HEK293 (cell line): ENCODE measurements around the gene NXT1.

Experiments used
- FEZF1 ChIP-seq: fragments of 450-650 bp; formaldehyde crosslinking; IDR thresholded peaks from 2 replicates; pipeline ENCODE4 v1.5.1; 2016; ENCODE audit warnings: missing biosample characterization, missing genetic modification characterization
- KLF8 ChIP-seq: fragments of 450-650 bp; formaldehyde crosslinking; IDR thresholded peaks from 2 replicates; pipeline ENCODE4 v1.5.1; 2016; ENCODE audit warnings: missing biosample characterization, missing genetic modification characterization
- MYNN ChIP-seq: fragments of 450-650 bp; formaldehyde crosslinking; IDR thresholded peaks from 2 replicates; pipeline ENCODE4 v1.5.1; 2016; ENCODE audit warnings: missing biosample characterization, missing genetic modification characterization, borderline replicate concordance
- REPIN1 ChIP-seq: fragments of 450-650 bp; formaldehyde crosslinking; IDR thresholded peaks from 2 replicates; pipeline ENCODE4 v1.5.1; 2017; ENCODE audit warnings: missing biosample characterization, missing genetic modification characterization, low read depth
- TRIM28 ChIP-seq: IDR thresholded peaks from 2 replicates; pipeline ENCODE4 v1.6.1; 2011; ENCODE audit warnings: low read length, control low read depth, borderline replicate concordance
- ZBTB48 ChIP-seq: fragments of 450-650 bp; formaldehyde crosslinking; IDR thresholded peaks from 2 replicates; pipeline ENCODE4 v1.5.1; 2016; ENCODE audit warnings: missing biosample characterization, missing genetic modification characterization
- ZBTB8A ChIP-seq: fragments of 450-650 bp; formaldehyde crosslinking; IDR thresholded peaks from 2 replicates; pipeline ENCODE4 v1.5.1; 2016; ENCODE audit warnings: missing biosample characterization, missing genetic modification characterization
- ZFP41 ChIP-seq: fragments of 450-650 bp; formaldehyde crosslinking; IDR thresholded peaks from 2 replicates; pipeline ENCODE4 v1.5.1; 2016; ENCODE audit warnings: missing biosample characterization, missing genetic modification characterization, borderline replicate concordance
- ZIC2 ChIP-seq: fragments of 450-650 bp; formaldehyde crosslinking; IDR thresholded peaks from 2 replicates; pipeline ENCODE4 v1.5.1; 2016; ENCODE audit warnings: missing biosample characterization, missing genetic modification characterization
- ZNF112 ChIP-seq: fragments of 450-650 bp; formaldehyde crosslinking; IDR thresholded peaks from 2 replicates; pipeline ENCODE4 v1.5.0; 2017; ENCODE audit warnings: missing biosample characterization, missing genetic modification characterization
- ZNF140 ChIP-seq: fragments of 450-650 bp; formaldehyde crosslinking; IDR thresholded peaks from 2 replicates; pipeline ENCODE4 v1.5.1; 2016; ENCODE audit warnings: missing biosample characterization, missing genetic modification characterization
- ZNF155 ChIP-seq: fragments of 450-650 bp; formaldehyde crosslinking; IDR thresholded peaks from 2 replicates; pipeline ENCODE4 v1.5.1; 2016; ENCODE audit warnings: missing biosample characterization, missing genetic modification characterization
- ZNF157 ChIP-seq: fragments of 450-650 bp; formaldehyde crosslinking; IDR thresholded peaks from 2 replicates; pipeline ENCODE4 v1.5.1; 2016; ENCODE audit warnings: missing biosample characterization, missing genetic modification characterization
- ZNF175 ChIP-seq: fragments of 450-650 bp; formaldehyde crosslinking; IDR thresholded peaks from 2 replicates; pipeline ENCODE4 v1.5.1; 2016; ENCODE audit warnings: missing biosample characterization, missing genetic modification characterization
- ZNF23 ChIP-seq: fragments of 450-650 bp; formaldehyde crosslinking; IDR thresholded peaks from 2 replicates; pipeline ENCODE4 v1.5.1; 2016; ENCODE audit warnings: missing biosample characterization, missing genetic modification characterization, borderline replicate concordance
- ZNF248 ChIP-seq: fragments of 450-650 bp; formaldehyde crosslinking; IDR thresholded peaks from 2 replicates; pipeline ENCODE4 v1.5.1; 2017; ENCODE audit warnings: missing biosample characterization, missing genetic modification characterization
- ZNF274 ChIP-seq, 2 experiments: fragments of 200-500 bp in 1 of 2; fragments of 450-650 bp in 1 of 2; sonication (Bioruptor generic) in 1 of 2; formaldehyde crosslinking in 1 of 2; IDR thresholded peaks; 2 replicates each; pipeline versions ENCODE4 v1.5.1 to v1.6.1; 2014 to 2016; ENCODE audit warnings: borderline replicate concordance in 1 of 2, inconsistent platforms in 1 of 2, low read length in 1 of 2, missing biosample characterization in 1 of 2, missing genetic modification characterization in 1 of 2
- ZNF391 ChIP-seq: fragments of 450-650 bp; formaldehyde crosslinking; IDR thresholded peaks from 2 replicates; pipeline ENCODE4 v1.5.1; 2016; ENCODE audit warnings: low read depth, missing biosample characterization, missing genetic modification characterization, borderline replicate concordance
- ZNF404 ChIP-seq: fragments of 450-650 bp; formaldehyde crosslinking; IDR thresholded peaks from 2 replicates; pipeline ENCODE4 v1.5.1; 2017; ENCODE audit warnings: missing biosample characterization, missing genetic modification characterization
- ZNF416 ChIP-seq: fragments of 450-650 bp; formaldehyde crosslinking; IDR thresholded peaks from 2 replicates; pipeline ENCODE4 v1.5.1; 2016; ENCODE audit warnings: missing biosample characterization, missing genetic modification characterization
- ZNF549 ChIP-seq: fragments of 450-650 bp; IDR thresholded peaks from 2 replicates; pipeline ENCODE4 v1.5.1; 2018; ENCODE audit warnings: missing biosample characterization, missing genetic modification characterization, mild to moderate bottlenecking, inconsistent platforms, moderate library complexity
- ZNF621 ChIP-seq: fragments of 450-650 bp; formaldehyde crosslinking; IDR thresholded peaks from 2 replicates; pipeline ENCODE4 v1.5.1; 2017; ENCODE audit warnings: missing biosample characterization, missing genetic modification characterization
- ZNF624 ChIP-seq: fragments of 450-650 bp; formaldehyde crosslinking; IDR thresholded peaks from 2 replicates; pipeline ENCODE4 v1.5.1; 2017; ENCODE audit warnings: missing biosample characterization, missing genetic modification characterization
- ZNF670 ChIP-seq: fragments of 450-650 bp; formaldehyde crosslinking; IDR thresholded peaks from 2 replicates; pipeline ENCODE4 v1.5.1; 2016; ENCODE audit warnings: missing biosample characterization, missing genetic modification characterization, low read depth
- ZNF707 ChIP-seq: fragments of 450-650 bp; formaldehyde crosslinking; IDR thresholded peaks from 2 replicates; pipeline ENCODE4 v1.5.1; 2016; ENCODE audit warnings: missing biosample characterization, missing genetic modification characterization
- TF ChIP-seq, protein P1 (sequence below): fragments of 450-650 bp; formaldehyde crosslinking; IDR thresholded peaks from 2 replicates; pipeline ENCODE4 v1.5.1; 2016; ENCODE audit warnings: missing biosample characterization, missing genetic modification characterization
- TF ChIP-seq, protein P2 (sequence below): fragments of 450-650 bp; formaldehyde crosslinking; IDR thresholded peaks from 2 replicates; pipeline ENCODE4 v1.5.1; 2016; ENCODE audit warnings: missing biosample characterization, missing genetic modification characterization
- TF ChIP-seq, protein P3 (sequence below): fragments of 450-650 bp; formaldehyde crosslinking; IDR thresholded peaks from 2 replicates; pipeline ENCODE4 v1.5.1; 2017; ENCODE audit warnings: missing biosample characterization, missing genetic modification characterization
- TF ChIP-seq, protein P4 (sequence below): fragments of 450-650 bp; formaldehyde crosslinking; IDR thresholded peaks from 2 replicates; pipeline ENCODE4 v1.5.1; 2016; ENCODE audit warnings: missing biosample characterization, missing genetic modification characterization
- TF ChIP-seq, protein P5 (sequence below): fragments of 450-650 bp; formaldehyde crosslinking; IDR thresholded peaks from 2 replicates; pipeline ENCODE4 v1.5.1; 2017; ENCODE audit warnings: missing biosample characterization, missing genetic modification characterization
- TF ChIP-seq, protein P6 (sequence below): fragments of 450-650 bp; formaldehyde crosslinking; IDR thresholded peaks from 2 replicates; pipeline ENCODE4 v1.5.1; 2016; ENCODE audit warnings: missing biosample characterization, missing genetic modification characterization

Gene NXT1

DNA sequence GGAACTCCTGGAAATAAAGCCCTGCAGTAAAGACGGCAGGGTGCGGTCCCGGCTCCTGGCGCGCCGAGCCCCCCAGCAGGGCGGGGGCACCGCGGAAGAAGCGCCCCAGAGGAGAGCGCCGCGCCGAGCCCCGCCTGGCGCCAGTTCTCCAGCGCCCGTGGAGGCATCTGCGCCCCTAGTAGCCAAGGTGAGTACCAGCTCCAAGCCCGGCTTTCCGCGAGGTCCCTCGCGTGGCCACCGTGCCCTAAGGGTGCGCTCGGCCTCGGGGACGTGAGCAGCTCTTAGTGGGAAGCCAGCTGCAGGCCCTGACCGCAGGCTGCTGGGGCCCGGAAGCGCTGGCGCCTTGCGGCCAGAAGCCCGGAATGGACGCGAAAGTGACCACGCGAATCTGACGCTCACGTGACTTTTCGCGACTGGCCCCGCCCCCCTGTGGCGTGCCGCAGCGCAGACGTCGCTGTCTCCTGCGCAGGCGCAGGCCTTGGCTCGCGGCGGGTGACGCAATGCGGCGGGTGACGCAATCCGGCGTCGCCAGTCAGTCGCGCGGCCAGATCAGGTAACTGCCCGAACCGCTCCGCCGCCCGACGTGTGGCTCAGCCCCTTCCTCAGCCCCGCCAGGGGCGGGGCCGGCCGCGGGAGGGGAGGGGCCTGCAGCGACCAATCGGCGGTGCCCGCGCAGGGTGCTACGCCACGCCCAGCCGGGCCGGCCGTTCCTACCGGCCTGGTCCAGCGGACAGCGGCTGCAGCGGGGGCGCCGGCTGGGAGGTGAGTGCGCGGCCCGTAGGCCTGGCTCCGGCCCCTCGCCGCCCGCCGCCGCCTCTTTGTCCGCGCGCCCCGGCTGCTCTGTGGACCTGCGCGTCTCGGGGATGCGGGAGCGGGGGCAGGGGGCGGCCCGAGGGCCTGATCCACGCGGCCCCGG is 11.1 kb downstream of the NXT1 start, which contains the start of gene GZF1 (continued):
- TF ChIP-seq, protein P1, sequence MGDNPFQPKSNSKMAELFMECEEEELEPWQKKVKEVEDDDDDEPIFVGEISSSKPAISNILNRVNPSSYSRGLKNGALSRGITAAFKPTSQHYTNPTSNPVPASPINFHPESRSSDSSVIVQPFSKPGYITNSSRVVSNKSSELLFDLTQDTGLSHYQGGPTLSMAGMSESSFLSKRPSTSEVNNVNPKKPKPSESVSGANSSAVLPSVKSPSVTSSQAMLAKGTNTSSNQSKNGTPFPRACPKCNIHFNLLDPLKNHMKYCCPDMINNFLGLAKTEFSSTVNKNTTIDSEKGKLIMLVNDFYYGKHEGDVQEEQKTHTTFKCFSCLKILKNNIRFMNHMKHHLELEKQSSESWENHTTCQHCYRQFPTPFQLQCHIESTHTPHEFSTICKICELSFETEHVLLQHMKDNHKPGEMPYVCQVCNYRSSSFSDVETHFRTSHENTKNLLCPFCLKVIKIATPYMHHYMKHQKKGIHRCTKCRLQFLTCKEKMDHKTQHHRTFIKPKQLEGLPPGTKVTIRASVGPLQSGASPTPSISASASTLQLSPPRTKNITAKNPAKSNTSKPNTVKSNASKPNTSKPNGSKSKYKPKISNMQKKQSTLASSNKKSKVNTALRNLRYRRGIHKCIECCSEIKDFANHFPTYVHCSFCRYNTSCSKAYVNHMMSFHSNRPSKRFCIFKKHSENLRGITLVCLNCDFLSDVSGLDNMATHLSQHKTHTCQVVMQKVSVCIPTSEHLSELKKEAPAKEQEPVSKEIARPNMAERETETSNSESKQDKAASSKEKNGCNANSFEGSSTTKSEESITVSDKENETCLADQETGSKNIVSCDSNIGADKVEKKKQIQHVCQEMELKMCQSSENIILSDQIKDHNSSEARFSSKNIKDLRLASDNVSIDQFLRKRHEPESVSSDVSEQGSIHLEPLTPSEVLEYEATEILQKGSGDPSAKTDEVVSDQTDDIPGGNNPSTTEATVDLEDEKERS (tag by site-specific recombination): no peak
- TF ChIP-seq, protein P2, sequence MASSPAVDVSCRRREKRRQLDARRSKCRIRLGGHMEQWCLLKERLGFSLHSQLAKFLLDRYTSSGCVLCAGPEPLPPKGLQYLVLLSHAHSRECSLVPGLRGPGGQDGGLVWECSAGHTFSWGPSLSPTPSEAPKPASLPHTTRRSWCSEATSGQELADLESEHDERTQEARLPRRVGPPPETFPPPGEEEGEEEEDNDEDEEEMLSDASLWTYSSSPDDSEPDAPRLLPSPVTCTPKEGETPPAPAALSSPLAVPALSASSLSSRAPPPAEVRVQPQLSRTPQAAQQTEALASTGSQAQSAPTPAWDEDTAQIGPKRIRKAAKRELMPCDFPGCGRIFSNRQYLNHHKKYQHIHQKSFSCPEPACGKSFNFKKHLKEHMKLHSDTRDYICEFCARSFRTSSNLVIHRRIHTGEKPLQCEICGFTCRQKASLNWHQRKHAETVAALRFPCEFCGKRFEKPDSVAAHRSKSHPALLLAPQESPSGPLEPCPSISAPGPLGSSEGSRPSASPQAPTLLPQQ (tag by site-specific recombination): peak; percentile 86
- no peak for TF ChIP-seq ZNF155 (tag by site-specific recombination)
- no peak for TF ChIP-seq ZNF416
- no peak for TF ChIP-seq ZNF624 (tag by site-specific recombination)
- TF ChIP-seq, protein P3, sequence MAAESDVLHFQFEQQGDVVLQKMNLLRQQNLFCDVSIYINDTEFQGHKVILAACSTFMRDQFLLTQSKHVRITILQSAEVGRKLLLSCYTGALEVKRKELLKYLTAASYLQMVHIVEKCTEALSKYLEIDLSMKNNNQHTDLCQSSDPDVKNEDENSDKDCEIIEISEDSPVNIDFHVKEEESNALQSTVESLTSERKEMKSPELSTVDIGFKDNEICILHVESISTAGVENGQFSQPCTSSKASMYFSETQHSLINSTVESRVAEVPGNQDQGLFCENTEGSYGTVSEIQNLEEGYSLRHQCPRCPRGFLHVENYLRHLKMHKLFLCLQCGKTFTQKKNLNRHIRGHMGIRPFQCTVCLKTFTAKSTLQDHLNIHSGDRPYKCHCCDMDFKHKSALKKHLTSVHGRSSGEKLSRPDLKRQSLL (tag by site-specific recombination): no peak; the same call in 1 of the 2 replicates
- TF ChIP-seq ZIC2 (tag by site-specific recombination): peak; percentile 84
- TF ChIP-seq ZNF404: no peak
- no peak for TF ChIP-seq ZNF670 (tag by site-specific recombination)
- TF ChIP-seq, protein P4, sequence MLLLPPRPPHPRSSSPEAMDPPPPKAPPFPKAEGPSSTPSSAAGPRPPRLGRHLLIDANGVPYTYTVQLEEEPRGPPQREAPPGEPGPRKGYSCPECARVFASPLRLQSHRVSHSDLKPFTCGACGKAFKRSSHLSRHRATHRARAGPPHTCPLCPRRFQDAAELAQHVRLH: no peak
- TF ChIP-seq TRIM28: no peak
- peak; percentile 72; the same call in 1 of the 2 replicates for TF ChIP-seq KLF8
- peak; percentile 100 for TF ChIP-seq ZBTB8A (tag by site-specific recombination)
- TF ChIP-seq ZNF112 (tag by site-specific recombination): no peak
- 0 out of 2 replicates have a peak, but pooled peaks have one; percentile 34 for TF ChIP-seq FEZF1 (tag by site-specific recombination)
- TF ChIP-seq ZNF248: no peak
- TF ChIP-seq ZNF23: no peak
- TF ChIP-seq, protein P5, sequence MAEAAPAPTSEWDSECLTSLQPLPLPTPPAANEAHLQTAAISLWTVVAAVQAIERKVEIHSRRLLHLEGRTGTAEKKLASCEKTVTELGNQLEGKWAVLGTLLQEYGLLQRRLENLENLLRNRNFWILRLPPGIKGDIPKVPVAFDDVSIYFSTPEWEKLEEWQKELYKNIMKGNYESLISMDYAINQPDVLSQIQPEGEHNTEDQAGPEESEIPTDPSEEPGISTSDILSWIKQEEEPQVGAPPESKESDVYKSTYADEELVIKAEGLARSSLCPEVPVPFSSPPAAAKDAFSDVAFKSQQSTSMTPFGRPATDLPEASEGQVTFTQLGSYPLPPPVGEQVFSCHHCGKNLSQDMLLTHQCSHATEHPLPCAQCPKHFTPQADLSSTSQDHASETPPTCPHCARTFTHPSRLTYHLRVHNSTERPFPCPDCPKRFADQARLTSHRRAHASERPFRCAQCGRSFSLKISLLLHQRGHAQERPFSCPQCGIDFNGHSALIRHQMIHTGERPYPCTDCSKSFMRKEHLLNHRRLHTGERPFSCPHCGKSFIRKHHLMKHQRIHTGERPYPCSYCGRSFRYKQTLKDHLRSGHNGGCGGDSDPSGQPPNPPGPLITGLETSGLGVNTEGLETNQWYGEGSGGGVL (tag by site-specific recombination): 0 out of 2 replicates have a peak, but pooled peaks have one; percentile 5
- TF ChIP-seq MYNN (tag by site-specific recombination): no peak
- peak; percentile 23; the same call in 1 of the 2 replicates for TF ChIP-seq ZNF391
- no peak for TF ChIP-seq ZNF157
- TF ChIP-seq ZBTB48 (tag by site-specific recombination): peak; percentile 50; the same call in 1 of the 2 replicates
- TF ChIP-seq REPIN1: no peak
- TF ChIP-seq ZNF549: no peak
- TF ChIP-seq, protein P6, sequence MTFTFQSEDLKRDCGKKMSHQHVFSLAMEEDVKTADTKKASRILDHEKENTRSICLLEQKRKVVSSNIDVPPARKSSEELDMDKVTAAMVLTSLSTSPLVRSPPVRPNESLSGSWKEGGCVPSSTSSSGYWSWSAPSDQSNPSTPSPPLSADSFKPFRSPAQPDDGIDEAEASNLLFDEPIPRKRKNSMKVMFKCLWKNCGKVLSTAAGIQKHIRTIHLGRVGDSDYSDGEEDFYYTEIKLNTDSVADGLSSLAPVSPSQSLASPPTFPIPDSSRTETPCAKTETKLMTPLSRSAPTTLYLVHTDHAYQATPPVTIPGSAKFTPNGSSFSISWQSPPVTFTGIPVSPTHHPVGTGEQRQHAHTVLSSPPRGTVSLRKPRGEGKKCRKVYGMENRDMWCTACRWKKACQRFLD: no peak
- TF ChIP-seq ZNF175 (tag by site-specific recombination): no peak
- no peak for TF ChIP-seq ZNF707 (tag by site-specific recombination)
- TF ChIP-seq ZNF140 (tag by site-specific recombination): no peak
- TF ChIP-seq ZNF274 (IDR thresholded peaks at IDR 0.05; ENCODE audit: low read length): no peak
- no peak for TF ChIP-seq ZNF274 (tag by site-specific recombination; IDR thresholded peaks at IDR 0.05; ENCODE audit: borderline replicate concordance)
- TF ChIP-seq ZNF621 (tag by site-specific recombination): no peak
- TF ChIP-seq ZFP41: no peak
